OCI-LY7 (cell line): Measurements from ENCODE around the gene NRAP. TPM values are rescaled to one million over a fixed set of nuclear protein-coding genes. Genes with fewer than 3 reads are reported as not detected.

ENCODE experiments used
- BruUV-seq: library from RNA; stranded (reverse); fragments of 400-500 nt; replicated peaks from 2 replicates; lab custom pipeline; 2021; lab: Mats Ljungman, UMichigan
- CTCF ChIA-PET: fragments of 300-600 bp; sonication (Branson Sonifier 250); formaldehyde crosslinking; loops from one replicate; lab custom pipeline; 2022; ENCODE audit warnings: antibody characterized with exemption; ENCODE audit not compliant: unreplicated experiment; lab: Charles Lee
- POLR2A ChIA-PET: fragments of 300-600 bp; sonication (Branson Sonifier 250); formaldehyde crosslinking; loops from one replicate; lab custom pipeline; 2022; ENCODE audit warnings: antibody characterized with exemption; lab: Charles Lee
- DNase-seq: peaks from one replicate; pipeline ENCODE4 v3.0.0-alpha.2; 2015; ENCODE audit warnings: low spot score
- H2AFZ ChIP-seq: fragments of 200-600 bp; sonication (generic), shearing (Covaris generic); 2 replicates; pipeline ENCODE4 v1.6.1; 2014; ENCODE audit warnings: mild to moderate bottlenecking, antibody characterized with exemption, low read length, moderate library complexity
- H3K27ac ChIP-seq: fragments of 200-600 bp; sonication (generic); 2 replicates; pipeline ENCODE4 v1.5.1; 2014; ENCODE audit warnings: mixed run types, low read depth, mild to moderate bottlenecking, moderate library complexity, low read length, inconsistent platforms; ENCODE audit not compliant: poor library complexity, severe bottlenecking
- H3K36me3 ChIP-seq: fragments of 200-600 bp; sonication (generic); 2 replicates; pipeline ENCODE4 v1.6.1; 2014; ENCODE audit warnings: mild to moderate bottlenecking, antibody characterized with exemption, low read length, moderate library complexity, mixed read lengths; ENCODE audit not compliant: insufficient read depth
- H3K4me1 ChIP-seq: fragments of 200-600 bp; sonication (generic); 2 replicates; pipeline ENCODE4 v1.5.1; 2014; ENCODE audit warnings: mild to moderate bottlenecking, low read length; ENCODE audit not compliant: insufficient read depth, poor library complexity, severe bottlenecking
- H3K4me2 ChIP-seq: fragments of 200-600 bp; sonication (generic); 2 replicates; pipeline ENCODE4 v1.6.1; 2014; ENCODE audit warnings: mild to moderate bottlenecking, low read length
- H3K4me3 ChIP-seq: fragments of 200-600 bp; sonication (generic); 2 replicates; pipeline ENCODE4 v1.5.1; 2014; ENCODE audit warnings: mild to moderate bottlenecking, low read depth, low read length; ENCODE audit not compliant: poor library complexity, severe bottlenecking
- H3K79me2 ChIP-seq: fragments of 200-600 bp; sonication (generic); 2 replicates; pipeline ENCODE4 v1.6.1; 2016; ENCODE audit warnings: low read depth, mild to moderate bottlenecking, low read length, moderate library complexity, mixed read lengths; ENCODE audit not compliant: insufficient read depth
- H3K9me2 ChIP-seq: fragments of 200-600 bp; sonication (generic); 2 replicates; pipeline ENCODE4 v1.6.1; 2016; ENCODE audit warnings: mild to moderate bottlenecking, low read length, mixed read lengths; ENCODE audit not compliant: insufficient read depth
- H3K9me3 ChIP-seq: fragments of 200-600 bp; sonication (generic); 2 replicates; pipeline ENCODE4 v1.6.1; 2014; ENCODE audit warnings: mild to moderate bottlenecking, mixed run types, low read length, mixed read lengths
- H4K20me1 ChIP-seq: fragments of 200-600 bp; sonication (generic); 2 replicates; pipeline ENCODE4 v1.6.1; 2014; ENCODE audit warnings: mild to moderate bottlenecking, antibody characterized with exemption, low read length, moderate library complexity, mixed read lengths; ENCODE audit not compliant: insufficient read depth
- EZH2phosphoT487 ChIP-seq: fragments of 200-600 bp; sonication (generic); IDR thresholded peaks from 2 replicates; pipeline ENCODE4 v1.6.1; 2018; ENCODE audit warnings: low read depth, borderline replicate concordance, mild to moderate bottlenecking, mixed run types, antibody characterized with exemption, low read length, moderate library complexity, mixed read lengths
- intact Hi-C: fragments of 100-400 bp; cut with micrococcal nuclease; formaldehyde crosslinking; loops from one replicate; pipeline ENCODE4 v1.10.0; 2022; ENCODE audit not compliant: unreplicated experiment
- total RNA-seq, 2 experiments: library from RNA; depleted of rRNA in 1 of 2; stranded (reverse); fragments of >200 nt in 1 of 2; shearing (Covaris generic) in 1 of 2; gene quantifications; 2 replicates each; pipeline ENCODE4 v1.2.3, GENCODE V29; 2014 to 2022
- TF ChIP-seq, protein P1 (sequence below): fragments of 200-600 bp; sonication (generic); conservative IDR thresholded peaks from 2 replicates; pipeline ENCODE4 v1.5.1; 2014; ENCODE audit warnings: mild to moderate bottlenecking, antibody characterized with exemption, low read length, moderate library complexity, mixed read lengths

NRAP gene
- total RNA-seq, 2 experiments from 2014 or later: not detected

DNA sequence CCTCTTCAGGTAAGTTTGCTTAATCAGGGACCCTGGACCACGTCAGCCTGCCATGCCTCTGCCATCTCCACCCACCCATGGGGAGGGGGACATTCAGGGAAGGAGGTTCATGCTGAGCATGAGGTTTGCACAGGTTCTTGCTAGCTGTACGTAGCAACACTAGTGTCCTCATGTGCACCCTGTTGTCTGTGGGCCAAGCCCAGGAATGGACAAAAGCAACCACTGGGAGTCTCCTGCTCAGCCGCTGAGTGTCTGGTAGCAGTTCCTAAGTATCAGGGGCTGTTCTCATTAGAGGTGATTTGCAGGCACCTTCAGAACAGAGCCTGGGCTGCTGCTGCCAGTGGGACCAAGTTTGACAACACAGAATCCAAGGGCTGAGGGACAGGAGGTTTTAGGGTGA lies 33.8 kb upstream of the NRAP start:
- Histone ChIP-seq H3K4me1 (no peaks in the 10 kb centered on the region), H3K4me2 (no peak overlapping the region), H3K36me3 (peaks cover 47% of the 10 kb centered on the region), H3K9me3 (peaks cover 21% of the 10 kb centered on the region; the same call in 1 of the 2 replicates), H3K4me3 (no peak overlapping the region), H3K79me2 (no peaks in the 10 kb centered on the region), H4K20me1 (no peaks in the 10 kb centered on the region), H2AFZ (no peak overlapping the region), H3K9me2 (no peaks in the 10 kb centered on the region), H3K27ac (no peak overlapping the region)
- ChIA-PET POLR2A (interaction anchor here (0.6 to 2.8 kb wide), 3 partner anchors 16 to 782 kb away, joined by 3 to 11 read pairs (median 3); partner anchors contain the start of gene CASP7), CTCF (no interaction called here)
- DNase-seq: no peak
- no peak for TF ChIP-seq EZH2phosphoT487
- TF ChIP-seq, protein P1, sequence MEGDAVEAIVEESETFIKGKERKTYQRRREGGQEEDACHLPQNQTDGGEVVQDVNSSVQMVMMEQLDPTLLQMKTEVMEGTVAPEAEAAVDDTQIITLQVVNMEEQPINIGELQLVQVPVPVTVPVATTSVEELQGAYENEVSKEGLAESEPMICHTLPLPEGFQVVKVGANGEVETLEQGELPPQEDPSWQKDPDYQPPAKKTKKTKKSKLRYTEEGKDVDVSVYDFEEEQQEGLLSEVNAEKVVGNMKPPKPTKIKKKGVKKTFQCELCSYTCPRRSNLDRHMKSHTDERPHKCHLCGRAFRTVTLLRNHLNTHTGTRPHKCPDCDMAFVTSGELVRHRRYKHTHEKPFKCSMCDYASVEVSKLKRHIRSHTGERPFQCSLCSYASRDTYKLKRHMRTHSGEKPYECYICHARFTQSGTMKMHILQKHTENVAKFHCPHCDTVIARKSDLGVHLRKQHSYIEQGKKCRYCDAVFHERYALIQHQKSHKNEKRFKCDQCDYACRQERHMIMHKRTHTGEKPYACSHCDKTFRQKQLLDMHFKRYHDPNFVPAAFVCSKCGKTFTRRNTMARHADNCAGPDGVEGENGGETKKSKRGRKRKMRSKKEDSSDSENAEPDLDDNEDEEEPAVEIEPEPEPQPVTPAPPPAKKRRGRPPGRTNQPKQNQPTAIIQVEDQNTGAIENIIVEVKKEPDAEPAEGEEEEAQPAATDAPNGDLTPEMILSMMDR: no peak
- intact Hi-C loops: no loop called here
- BruUV-seq: no TSS peak

- Histone ChIP-seq H3K4me2 (no peak overlapping the region), H3K27ac (no peak overlapping the region), H3K9me3 (peaks cover 25% of the 10 kb centered on the region; the same call in 1 of the 2 replicates), H4K20me1 (no peaks in the 10 kb centered on the region), H2AFZ (no peak overlapping the region), H3K9me2 (no peaks in the 10 kb centered on the region), H3K79me2 (no peaks in the 10 kb centered on the region), H3K4me1 (no peaks in the 10 kb centered on the region), H3K4me3 (no peak overlapping the region), H3K36me3 (peaks cover 56% of the 10 kb centered on the region)
- CTCF ChIA-PET: no interaction called here
- TF ChIP-seq, protein P1: no peak
- TF ChIP-seq EZH2phosphoT487: no peak
- intact Hi-C loops: no loop called here
- POLR2A ChIA-PET: interaction anchor here (0.7 kb wide), 1 partner anchor 865 kb away, joined by 3 read pairs; no protein-coding TSS in a partner anchor
- DNase-seq: no peak
- BruUV-seq: no TSS peak
Measured at GRCh38 chr10:113695691-113696090, 31.9 kb upstream of the NRAP start.

DNA sequence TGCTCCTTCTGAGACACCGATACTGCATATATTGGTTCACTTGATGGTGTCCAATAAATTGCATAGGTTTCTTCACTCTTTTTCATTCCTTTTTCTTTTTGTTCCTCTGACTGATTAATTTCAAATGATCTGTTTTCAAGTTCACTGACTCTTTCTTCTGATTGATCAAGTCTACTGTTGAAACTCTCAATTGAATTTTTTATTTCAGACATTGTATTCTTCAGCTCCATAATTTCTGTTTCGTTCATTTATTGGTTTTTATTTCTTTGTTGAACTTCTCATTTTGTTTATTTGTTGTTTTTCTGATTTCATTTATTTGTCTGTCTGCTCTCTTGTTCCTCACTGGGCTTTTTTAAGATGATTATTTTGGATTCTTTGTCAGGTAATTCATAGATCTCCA lies 29.5 kb upstream of the NRAP start:
- H3K36me3 ChIP-seq: peaks cover 36% of the 10 kb centered on the region
- POLR2A ChIA-PET: interaction anchor here (0.6 to 1.5 kb wide), 2 partner anchors 19 to 852 kb away, joined by 3 to 5 read pairs; no protein-coding TSS in a partner anchor
- no peak overlapping the region for H3K27ac ChIP-seq
- H3K4me1 ChIP-seq: no peaks in the 10 kb centered on the region
- H2AFZ ChIP-seq: no peak overlapping the region
- DNase-seq: no peak
- no peaks in the 10 kb centered on the region for H4K20me1 ChIP-seq
- peaks cover 26% of the 10 kb centered on the region; the same call in 1 of the 2 replicates for H3K9me3 ChIP-seq
- TF ChIP-seq, protein P1: no peak
- no peak for TF ChIP-seq EZH2phosphoT487
- CTCF ChIA-PET: no interaction called here
- no peak overlapping the region for H3K4me2 ChIP-seq
- no peaks in the 10 kb centered on the region for H3K79me2 ChIP-seq
- BruUV-seq: no TSS peak
- intact Hi-C loops: no loop called here
- no peak overlapping the region for H3K4me3 ChIP-seq
- no peaks in the 10 kb centered on the region for H3K9me2 ChIP-seq
